Activated CD4-positive, CD25-positive, alpha-beta regulatory T cell treated with anti-CD3 and anti-CD28 coated beads, Interleukin-2, amount 50 U/mL, for 24 hours (primary cell): ENCODE data around the gene DLGAP4.
A peak's percentile ranks its signal among the peaks of the same experiment; 100 is the strongest.

Source experiments
- ATAC-seq, 2 donors: fragments of 150-1000 bp; cut with Tn5 transposase; one replicate each; pipeline ENCODE4 v1.10.0; 2021; ENCODE audit warnings: mild to moderate bottlenecking in 1 of 2, moderate library complexity in 1 of 2

DLGAP4 gene

DNA sequence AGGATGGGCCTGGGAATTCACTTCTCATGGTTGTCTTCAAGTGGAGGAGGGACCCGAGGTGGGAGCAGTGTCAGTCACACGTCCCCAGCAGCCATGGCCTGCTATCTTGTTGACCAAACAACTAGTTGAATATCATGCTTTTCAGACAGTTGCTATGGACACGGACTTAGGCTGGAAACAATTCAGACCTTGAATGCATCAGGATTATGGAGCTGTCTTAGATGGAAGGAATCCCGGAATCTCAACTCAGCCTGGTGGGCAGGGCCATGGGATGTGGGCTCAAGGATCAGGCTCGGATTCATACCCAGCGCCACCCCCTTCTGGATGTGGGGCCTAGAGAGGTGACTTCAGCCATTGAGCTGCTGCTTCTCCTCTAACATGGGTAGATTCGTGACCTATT, 112.6 kb downstream of the DLGAP4 start:
- ATAC-seq, result no peak

- ATAC-seq, result no peak
These were observed 115.5 kb downstream of the DLGAP4 start for GRCh38 chr20:36421641-36422040.

DNA sequence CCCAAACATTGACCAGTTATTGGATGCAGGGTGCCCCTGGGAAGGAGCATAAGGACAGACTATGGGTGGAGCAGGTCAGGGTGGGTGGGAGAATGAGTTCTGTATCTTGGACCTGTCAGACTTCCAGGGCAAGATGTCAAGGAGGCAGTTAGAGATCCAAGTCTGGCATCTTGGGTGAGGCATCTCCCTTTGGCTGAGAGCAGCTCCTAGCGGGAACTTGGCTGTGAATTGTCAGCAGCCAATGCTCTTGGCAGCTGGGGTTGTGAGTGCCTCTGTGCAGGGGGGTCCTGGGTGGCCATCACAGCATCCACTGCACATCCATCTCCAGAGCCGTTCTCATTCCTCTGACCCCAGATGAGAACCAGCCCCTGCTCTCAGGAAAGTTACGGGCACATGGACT, 118.2 kb downstream of the DLGAP4 start:
- ATAC-seq, result no peak

GRCh38 chr20:36425166-36425565, 119.0 kb downstream of the DLGAP4 start:
- no peak for ATAC-seq

GRCh38 chr20:36431604-36432003, 125.5 kb downstream of the DLGAP4 start:
- no peak for ATAC-seq

GRCh38 chr20:36432096-36432495, 126.0 kb downstream of the DLGAP4 start:
- no peak for ATAC-seq

DNA sequence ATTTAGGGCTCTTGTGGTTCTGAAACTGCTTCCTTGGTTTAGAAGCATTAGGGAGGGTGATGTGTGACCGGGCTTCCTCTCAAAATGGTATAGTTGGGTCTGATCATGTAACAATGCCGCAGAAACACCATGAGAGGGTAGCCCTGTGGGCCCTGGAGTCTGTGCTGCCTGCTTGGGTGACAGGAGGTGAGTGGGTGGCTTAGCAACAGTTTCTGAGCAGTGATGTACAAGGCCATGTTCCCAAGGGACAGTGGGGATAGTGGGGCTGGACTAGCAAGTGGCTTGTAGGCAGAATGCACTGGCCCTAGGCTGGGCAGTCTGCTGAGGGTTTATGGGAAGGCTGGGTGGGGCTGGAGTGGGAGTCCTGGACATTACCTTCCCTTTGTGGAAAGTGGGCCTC, 128.2 kb downstream of the DLGAP4 start:
- no peak for ATAC-seq

DNA sequence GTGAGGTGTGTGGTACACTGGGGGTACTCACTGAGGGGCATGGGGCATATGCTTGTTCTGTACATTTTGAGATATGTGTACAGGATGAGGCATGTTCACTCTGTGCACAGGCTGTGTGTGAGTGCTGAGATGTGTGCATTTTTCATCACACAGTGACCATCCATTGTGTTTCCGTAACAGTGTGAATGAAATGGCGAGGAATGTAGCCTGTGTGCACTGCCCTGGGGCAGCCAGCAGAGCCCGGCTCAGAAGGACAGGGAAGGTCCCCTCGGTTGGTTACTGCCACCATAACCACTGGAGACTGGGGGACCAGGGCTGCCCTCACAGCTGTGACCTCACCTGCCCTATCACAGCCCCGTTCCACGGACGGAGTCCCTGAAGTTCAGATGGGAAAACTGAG, 129.0 kb downstream of the DLGAP4 start:
- ATAC-seq, result no peak

DNA sequence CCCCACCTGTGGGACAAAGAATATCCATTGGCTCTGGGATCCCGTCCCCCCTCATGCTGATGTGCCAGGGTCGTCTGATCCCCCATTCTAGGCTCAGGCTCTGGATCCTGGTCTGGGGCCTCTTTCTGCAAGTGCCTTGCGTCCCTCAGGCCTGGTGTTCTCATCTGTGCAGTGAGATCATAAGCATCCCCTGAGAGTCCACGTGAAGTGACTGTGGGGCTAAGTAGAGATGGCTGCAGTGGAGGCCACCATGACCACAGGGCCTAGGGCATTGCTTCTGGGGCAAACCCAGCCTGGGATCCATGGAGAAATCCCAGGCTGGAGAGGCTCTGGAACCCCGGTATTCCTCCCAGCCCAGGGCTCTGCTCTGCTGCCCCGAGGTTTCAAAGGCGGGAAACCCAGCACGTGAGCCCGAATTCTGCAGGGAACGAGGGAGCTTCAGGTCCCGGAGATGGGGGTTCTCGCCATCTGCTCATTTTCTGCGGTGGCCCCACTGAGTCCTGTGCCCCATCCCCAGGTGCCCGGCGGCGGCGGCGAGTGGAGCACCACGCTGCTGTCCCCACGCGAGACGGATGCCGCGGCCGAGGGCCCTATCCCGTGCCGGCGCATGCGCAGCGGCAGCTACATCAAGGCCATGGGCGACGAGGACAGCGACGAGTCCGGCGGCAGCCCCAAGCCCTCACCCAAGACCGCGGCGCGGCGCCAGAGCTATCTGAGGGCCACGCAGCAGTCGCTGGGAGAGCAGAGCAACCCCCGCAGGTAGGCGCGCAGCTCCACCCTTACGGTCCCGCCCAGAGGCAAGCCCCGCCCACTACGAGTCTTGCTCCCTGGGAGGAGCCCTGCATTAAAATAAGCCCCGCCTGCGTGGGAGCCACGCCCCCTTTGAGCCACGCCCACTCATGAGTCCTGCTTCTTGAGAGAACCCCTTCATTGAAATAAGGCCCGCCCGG, 129.7 kb downstream of the DLGAP4 start:
- peak; percentile 76 to 80 for ATAC-seq

DNA sequence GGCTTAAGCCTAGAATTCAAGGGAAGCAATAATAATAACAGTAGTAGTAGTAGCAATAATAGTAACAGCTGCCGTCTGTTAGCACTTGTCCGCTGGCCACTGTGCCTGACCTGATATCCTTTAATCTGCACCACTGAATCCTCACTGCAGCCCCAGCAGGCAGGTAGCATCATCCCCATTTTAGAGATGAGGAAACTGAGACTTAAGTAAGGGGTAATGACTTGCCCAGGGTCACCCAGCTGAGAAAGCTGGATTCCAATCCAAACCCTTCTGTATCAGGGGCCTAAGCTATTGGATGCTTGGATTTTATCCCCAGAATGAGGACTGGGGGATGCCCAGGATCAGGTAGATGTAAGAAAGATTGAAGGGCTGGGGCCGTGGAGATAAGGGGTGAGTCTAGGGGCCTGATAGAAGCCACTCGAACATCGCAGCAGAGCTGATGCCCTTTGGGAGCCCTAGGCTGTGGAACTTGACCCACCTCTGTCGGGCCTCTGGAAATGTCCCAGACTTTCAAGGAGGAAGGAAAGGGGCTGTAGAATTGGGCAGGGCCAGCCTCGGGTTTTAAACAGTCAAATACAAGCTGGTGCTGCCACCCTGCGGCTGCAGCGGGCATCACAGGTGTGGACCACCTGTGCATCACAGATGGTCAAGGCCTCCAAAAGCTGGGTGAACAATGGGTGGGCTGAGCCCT, 133.0 kb downstream of the DLGAP4 start:
- peak; percentile 34 to 50 for ATAC-seq

DNA sequence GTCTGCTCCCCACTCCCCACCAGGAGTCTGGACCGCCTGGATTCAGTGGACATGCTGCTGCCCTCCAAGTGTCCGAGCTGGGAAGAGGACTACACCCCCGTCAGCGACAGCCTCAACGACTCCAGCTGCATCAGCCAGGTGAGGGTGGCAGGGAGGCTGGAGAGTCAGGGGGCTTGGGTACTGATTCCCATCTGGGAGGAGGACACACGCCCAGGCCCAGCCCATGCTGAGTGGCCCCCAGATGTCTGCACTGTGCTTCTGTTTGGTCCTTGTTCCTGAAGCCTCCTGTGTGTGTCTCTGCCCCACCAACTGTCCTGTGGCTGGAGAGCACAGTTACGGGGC, 133.6 kb downstream of the DLGAP4 start:
- ATAC-seq, result no peak

- no peak for ATAC-seq
These were observed 134.4 kb downstream of the DLGAP4 start for GRCh38 chr20:36440370-36441026.

DNA sequence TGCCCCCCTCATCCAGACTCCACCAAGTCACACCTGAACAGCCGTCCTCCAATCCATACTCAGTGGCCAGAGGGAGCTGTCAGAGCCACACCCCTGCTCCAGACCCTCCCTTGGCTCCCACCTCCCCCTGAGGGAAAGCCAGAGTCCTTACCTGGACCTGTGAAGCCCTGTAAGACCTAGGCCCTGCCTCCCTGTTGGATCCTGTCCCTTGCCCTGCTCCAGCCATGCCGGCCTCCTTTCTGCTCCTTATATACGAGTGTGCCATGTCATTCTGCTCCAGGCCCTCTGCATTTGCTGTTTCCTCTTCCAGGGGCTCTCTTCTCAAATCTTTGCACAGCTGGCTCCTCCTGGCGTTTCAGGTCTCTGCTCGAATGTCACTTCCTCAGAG, 134.9 kb downstream of the DLGAP4 start:
- ATAC-seq, result no peak

GRCh38 chr20:36441416-36441815, 135.3 kb downstream of the DLGAP4 start:
- no peak for ATAC-seq

DNA sequence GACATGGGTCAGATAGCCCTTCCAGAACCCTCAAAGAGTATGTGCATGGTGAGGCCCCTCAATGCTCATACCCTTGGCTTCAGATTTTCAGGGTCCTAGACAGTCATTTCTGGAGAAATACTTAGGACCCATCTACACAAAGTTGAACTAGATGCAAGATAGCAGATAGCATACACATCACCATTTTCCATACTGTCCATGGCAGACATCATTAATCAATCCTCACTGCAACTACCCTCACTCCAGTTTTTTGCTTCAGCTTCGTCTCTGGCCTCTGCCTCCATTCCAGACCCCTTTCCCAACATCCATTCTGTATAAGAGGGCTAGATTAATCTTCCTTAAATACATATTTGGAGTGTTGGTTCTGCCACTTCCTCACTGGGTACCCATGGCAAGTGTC, 139.7 kb downstream of the DLGAP4 start:
- no peak for ATAC-seq

- ATAC-seq, result no peak
These were observed 140.4 kb downstream of the DLGAP4 start for GRCh38 chr20:36446557-36446956.

- no peak for ATAC-seq
These were observed 141.0 kb downstream of the DLGAP4 start for GRCh38 chr20:36447101-36447500.

DNA sequence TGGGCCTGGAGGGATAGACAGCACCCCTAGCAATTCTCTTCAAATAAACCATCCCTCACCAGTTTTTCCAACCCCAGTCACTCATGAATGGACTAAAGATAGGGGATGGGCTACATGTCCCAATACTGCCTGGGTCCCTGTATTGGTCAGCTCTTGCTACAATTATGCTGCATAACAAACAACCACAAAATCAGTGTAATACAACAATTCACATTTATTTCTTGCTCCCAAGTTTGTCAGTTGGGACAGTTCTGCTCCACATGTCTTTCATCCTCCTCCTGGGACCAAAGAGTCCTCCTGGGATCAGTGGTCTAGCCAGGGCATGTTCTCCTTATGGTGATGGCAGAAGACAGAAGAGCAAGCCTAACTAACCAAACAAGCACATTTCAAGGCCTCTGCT, 143.5 kb downstream of the DLGAP4 start:
- no peak for ATAC-seq

DNA sequence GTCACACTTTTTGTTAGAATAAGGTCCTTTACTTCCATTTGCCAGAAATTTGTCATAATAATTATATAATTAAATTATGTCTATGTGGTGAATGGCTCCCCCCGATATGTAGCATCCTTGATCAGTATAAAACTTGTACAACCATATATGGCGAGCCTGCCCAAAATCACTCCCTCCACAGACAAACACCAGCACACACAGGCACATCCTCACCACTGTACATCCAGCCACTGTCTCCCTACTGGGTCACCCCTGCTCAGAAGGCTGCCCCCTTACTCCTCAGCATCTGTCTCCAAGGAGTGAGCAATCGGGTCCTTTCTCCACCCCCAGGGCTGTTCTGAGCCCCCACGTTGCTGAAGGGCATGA, 148.2 kb downstream of the DLGAP4 start:
- no peak for ATAC-seq

DNA sequence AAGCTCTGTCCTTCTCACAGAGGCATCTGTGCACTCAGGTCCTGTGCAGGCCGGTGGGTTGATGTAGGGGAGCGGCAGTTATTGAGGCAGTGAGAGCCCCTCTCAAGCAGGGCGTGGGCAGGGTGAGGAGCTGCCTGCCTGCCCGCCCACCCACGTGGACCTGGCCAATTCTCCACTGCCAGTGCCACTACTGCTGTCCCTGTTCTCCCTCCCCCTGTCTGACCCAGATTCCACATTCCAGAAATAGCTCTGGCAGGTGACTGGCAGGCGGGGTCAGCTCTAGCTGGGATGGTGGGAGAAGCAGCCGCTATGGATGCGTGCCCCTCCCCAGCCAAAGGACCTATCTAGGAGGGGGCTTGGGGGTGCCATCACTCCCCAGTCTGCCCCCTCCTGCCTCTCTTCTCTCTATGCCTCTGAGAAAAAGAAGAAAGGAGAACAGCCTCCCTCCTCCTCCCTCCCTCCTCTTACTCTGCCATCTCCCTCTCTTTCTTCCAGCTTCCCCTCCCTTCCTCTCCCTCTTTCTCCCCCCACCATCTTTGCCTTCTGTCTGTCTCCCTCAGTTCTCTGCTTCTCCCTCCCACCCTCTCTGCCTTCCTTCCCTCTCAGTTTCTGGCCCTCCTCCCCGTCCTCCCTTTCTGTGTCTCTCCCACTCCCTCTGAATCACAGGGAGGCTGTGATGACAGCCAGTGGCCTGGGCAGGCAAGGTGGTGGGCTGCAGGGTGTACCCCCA, 148.7 kb downstream of the DLGAP4 start:
- ATAC-seq, result no peak

DNA sequence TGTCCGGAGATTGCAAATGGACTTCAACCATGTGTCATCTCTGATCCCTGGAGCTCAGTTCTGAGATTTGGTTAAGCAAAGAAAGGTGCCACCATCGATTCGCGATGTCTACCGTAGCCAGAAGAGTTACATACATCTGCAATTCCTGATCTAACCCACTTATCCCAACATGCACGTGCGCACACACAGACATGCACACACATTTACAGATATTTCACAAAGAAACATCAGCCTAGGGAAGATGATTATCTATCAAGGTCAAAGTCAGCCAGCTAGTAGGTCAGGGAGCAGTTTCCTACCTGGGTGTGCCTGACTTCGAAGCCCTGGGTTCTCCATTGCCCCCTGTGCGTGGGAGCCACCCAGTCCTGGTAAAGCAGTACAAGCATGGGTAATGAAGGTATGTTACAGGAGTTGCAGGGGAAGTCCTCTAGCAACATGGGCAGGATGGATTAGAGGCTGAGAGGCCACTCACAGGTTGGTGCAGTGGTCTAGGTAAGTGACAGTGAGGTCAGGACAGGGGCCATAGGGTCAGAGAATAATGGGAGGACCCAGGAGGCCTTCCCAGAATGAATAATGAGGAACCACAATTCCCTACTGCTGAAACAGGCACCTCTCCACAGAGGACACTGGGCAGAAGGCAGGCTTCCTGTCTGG, 150.0 kb downstream of the DLGAP4 start:
- ATAC-seq, result no peak
